ENCODE results near the gene GJD4.

The GJD4 gene

GRCh38 chr10:35598379-35598778 is 6.8 kb upstream of the GJD4 start:
- H3K27ac Mint-ChIP-seq: no peak overlapping the region
- H3K27me3 Mint-ChIP-seq (ENCODE audit: low read depth): peaks cover 4% of the 10 kb centered on the region
- no peaks in the 10 kb centered on the region for H3K36me3 Mint-ChIP-seq (ENCODE audit: low read depth)
- H3K4me1 Mint-ChIP-seq: peaks cover 38% of the 10 kb centered on the region
- peaks cover 11% of the 10 kb centered on the region for H3K9me3 Mint-ChIP-seq
- H3K4me3 Mint-ChIP-seq: no peak overlapping the region
- peak in 2 of 3 experiments; percentile 18 to 45 for TF ChIP-seq CTCF (IDR thresholded peaks at IDR 0.05; ENCODE audit: unreplicated experiment in 3 of 3)

GRCh38 chr10:35600193-35600592 is 4.9 kb upstream of the GJD4 start:
- TF ChIP-seq CTCF (IDR thresholded peaks at IDR 0.05; ENCODE audit: unreplicated experiment in 3 of 3): no peak
- no peak overlapping the region for H3K4me3 Mint-ChIP-seq
- peaks cover 7% of the 10 kb centered on the region for H3K27me3 Mint-ChIP-seq (ENCODE audit: low read depth)
- H3K9me3 Mint-ChIP-seq: peaks cover 9% of the 10 kb centered on the region
- H3K36me3 Mint-ChIP-seq (ENCODE audit: low read depth): no peaks in the 10 kb centered on the region
- no peak overlapping the region for H3K27ac Mint-ChIP-seq
- peaks cover 36% of the 10 kb centered on the region for H3K4me1 Mint-ChIP-seq

GRCh38 chr10:35606430-35606829 is 1.3 kb downstream of the GJD4 start:
- Mint-ChIP-seq H3K4me1 (peaks cover 17% of the 10 kb centered on the region), H3K9me3 (peaks cover 5% of the 10 kb centered on the region), H3K27ac (no peak overlapping the region), H3K4me3 (peak overlapping the region in 2 of 3 experiments; percentile 47 to 90), H3K36me3 (ENCODE audit: low read depth) (no peaks in the 10 kb centered on the region), H3K27me3 (ENCODE audit: low read depth) (peaks cover 7% of the 10 kb centered on the region)
- TF ChIP-seq CTCF (IDR thresholded peaks at IDR 0.05; ENCODE audit: unreplicated experiment in 3 of 3): no peak

- peaks cover 29% of the 10 kb centered on the region for H3K4me1 Mint-ChIP-seq
Measured at GRCh38 chr10:35607475-35608327, 2.6 kb downstream of the GJD4 start.

GRCh38 chr10:35608328-35608672 is 3.2 kb downstream of the GJD4 start:
- Mint-ChIP-seq H3K4me3 (no peak overlapping the region), H3K9me3 (peaks cover 3% of the 10 kb centered on the region), H3K27ac (no peak overlapping the region), H3K27me3 (ENCODE audit: low read depth) (peaks cover 18% of the 10 kb centered on the region), H3K36me3 (ENCODE audit: low read depth) (no peaks in the 10 kb centered on the region), H3K4me1 (peaks cover 29% of the 10 kb centered on the region)
- TF ChIP-seq CTCF (IDR thresholded peaks at IDR 0.05; ENCODE audit: unreplicated experiment in 3 of 3): no peak

More at GRCh38 chr10:35607475-35608327, 2.6 kb downstream of the GJD4 start:
- Mint-ChIP-seq H3K36me3 (ENCODE audit: low read depth) (no peaks in the 10 kb centered on the region), H3K4me3 (peak overlapping the region in 2 of 3 experiments; percentile 59 to 90), H3K27ac (no peak overlapping the region), H3K9me3 (peaks cover 3% of the 10 kb centered on the region), H3K27me3 (ENCODE audit: low read depth) (peaks cover 18% of the 10 kb centered on the region)
- TF ChIP-seq CTCF (IDR thresholded peaks at IDR 0.05; ENCODE audit: unreplicated experiment in 3 of 3): no peak

- H3K36me3 Mint-ChIP-seq (ENCODE audit: low read depth): no peaks in the 10 kb centered on the region
- H3K4me3 Mint-ChIP-seq: no peak overlapping the region
- no peak overlapping the region for H3K27ac Mint-ChIP-seq
- peaks cover 14% of the 10 kb centered on the region for H3K27me3 Mint-ChIP-seq (ENCODE audit: low read depth)
- peaks cover 19% of the 10 kb centered on the region for H3K4me1 Mint-ChIP-seq
- peaks cover 3% of the 10 kb centered on the region for H3K9me3 Mint-ChIP-seq
- TF ChIP-seq CTCF (IDR thresholded peaks at IDR 0.05; ENCODE audit: unreplicated experiment in 3 of 3): no peak
Measured at GRCh38 chr10:35611750-35612149, 6.6 kb downstream of the GJD4 start.
